VCaP (cell line): Measurements from ENCODE around the gene SH3PXD2A.
A peak's percentile ranks its signal among the peaks of the same experiment; 100 is the strongest.
"Not testable (repeated sequence)": the region's sequence is repeated elsewhere in the genome, so short reads cannot be mapped to it uniquely, and the experiment has no call there.

Experiments
- H3K27ac ChIP-seq: fragments of 450-650 bp; 2 replicates; pipeline ENCODE4 v1.5.1; 2017
- TF ChIP-seq, protein P1 (sequence below): fragments of 450-650 bp; conservative IDR thresholded peaks from 2 replicates; pipeline ENCODE4 v1.5.1; 2017; ENCODE audit warnings: mild to moderate bottlenecking, moderate library complexity

SH3PXD2A gene

DNA sequence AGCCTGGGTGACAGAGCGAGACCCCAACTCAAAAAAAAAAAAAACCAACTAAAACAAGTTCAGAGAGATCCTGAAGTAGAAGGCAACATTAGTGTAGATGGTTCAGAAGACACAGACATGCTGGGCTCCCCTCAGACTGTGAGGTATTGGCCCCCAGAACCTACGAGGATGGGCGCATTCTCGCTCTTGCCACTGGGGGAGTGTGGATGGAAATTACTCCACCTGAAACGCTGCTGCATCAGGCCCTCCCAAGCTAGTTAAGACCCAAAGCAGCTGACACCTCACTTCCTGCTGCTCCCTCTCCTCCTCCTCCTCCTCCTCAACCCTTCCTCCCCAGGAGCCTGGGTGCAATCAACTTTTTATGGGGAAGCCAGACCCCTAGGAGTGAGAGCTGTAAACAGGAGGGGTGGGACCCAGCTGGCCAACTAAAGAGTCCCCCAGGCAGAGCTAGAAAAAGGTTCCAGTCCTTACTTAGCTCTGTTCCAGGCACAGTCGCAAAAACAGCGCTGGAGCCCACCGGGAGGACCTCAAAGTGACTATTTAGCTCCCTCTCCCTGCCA lies 7.4 kb downstream of the SH3PXD2A start:
- no peak overlapping the region for H3K27ac ChIP-seq
- TF ChIP-seq, protein P1, sequence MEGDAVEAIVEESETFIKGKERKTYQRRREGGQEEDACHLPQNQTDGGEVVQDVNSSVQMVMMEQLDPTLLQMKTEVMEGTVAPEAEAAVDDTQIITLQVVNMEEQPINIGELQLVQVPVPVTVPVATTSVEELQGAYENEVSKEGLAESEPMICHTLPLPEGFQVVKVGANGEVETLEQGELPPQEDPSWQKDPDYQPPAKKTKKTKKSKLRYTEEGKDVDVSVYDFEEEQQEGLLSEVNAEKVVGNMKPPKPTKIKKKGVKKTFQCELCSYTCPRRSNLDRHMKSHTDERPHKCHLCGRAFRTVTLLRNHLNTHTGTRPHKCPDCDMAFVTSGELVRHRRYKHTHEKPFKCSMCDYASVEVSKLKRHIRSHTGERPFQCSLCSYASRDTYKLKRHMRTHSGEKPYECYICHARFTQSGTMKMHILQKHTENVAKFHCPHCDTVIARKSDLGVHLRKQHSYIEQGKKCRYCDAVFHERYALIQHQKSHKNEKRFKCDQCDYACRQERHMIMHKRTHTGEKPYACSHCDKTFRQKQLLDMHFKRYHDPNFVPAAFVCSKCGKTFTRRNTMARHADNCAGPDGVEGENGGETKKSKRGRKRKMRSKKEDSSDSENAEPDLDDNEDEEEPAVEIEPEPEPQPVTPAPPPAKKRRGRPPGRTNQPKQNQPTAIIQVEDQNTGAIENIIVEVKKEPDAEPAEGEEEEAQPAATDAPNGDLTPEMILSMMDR = peak; percentile 21; the same call in 1 of the 2 replicates

DNA sequence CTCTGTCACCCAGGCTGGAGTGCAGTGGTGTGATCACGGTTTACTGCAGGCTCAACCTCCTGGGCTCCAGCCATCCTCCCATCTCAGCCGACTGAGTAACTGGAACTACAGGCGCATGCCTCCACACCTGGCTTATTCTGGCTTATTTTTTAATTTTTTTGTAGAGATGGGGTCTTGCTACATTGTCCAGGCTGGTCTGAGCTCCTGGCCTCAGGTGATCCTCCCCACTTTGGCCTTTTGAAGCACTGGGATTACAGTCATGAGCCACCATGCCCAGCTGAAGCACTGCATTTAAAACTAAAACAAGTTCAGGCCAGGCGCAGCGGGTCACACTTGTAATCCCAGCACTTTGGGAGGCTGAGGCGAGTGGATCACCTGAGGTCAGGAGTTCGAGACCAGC lies 8.0 kb downstream of the SH3PXD2A start:
- TF ChIP-seq, protein P1 = no peak
- H3K27ac ChIP-seq = no peak overlapping the region

DNA sequence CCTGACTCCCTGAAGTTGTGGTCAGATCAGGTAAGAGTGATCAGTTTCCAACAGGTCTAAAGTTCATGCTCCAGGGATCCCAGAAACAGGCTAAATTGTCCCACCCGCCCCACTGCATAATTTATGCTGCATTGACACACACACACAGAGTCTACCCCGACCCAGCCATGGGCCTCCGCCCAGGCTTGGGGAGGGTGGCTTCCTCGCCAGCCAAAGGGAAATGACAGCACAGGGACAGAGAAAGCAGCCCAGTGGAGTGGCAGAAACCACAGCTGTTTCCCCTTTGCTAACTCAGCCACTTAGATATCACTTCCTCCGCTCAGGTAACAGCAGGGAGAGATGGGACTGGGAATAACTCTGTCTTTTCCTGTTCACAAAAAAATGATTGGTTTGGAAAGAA lies 9.4 kb downstream of the SH3PXD2A start:
- TF ChIP-seq, protein P1 = no peak
- H3K27ac ChIP-seq = no peak overlapping the region

DNA sequence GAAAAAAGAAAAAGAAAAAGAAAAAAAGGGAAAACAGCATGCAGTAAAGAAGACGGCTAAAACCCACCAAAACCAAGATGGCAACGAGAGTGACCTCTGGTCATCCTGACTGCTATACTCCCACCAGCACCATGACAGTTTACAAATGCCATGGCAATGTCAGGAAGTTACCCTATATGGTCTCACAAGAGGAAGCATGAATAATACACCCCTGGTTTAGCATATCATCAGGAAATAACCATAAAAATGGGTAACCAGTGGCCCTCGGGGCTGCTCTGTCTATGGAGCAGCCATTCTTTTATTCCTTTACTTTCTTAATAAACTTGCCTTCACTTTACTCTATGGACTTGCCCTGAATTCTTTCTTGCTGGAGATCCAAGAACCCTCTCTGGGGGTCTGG lies 10.0 kb downstream of the SH3PXD2A start:
- not testable (repeated sequence) for H3K27ac ChIP-seq

DNA sequence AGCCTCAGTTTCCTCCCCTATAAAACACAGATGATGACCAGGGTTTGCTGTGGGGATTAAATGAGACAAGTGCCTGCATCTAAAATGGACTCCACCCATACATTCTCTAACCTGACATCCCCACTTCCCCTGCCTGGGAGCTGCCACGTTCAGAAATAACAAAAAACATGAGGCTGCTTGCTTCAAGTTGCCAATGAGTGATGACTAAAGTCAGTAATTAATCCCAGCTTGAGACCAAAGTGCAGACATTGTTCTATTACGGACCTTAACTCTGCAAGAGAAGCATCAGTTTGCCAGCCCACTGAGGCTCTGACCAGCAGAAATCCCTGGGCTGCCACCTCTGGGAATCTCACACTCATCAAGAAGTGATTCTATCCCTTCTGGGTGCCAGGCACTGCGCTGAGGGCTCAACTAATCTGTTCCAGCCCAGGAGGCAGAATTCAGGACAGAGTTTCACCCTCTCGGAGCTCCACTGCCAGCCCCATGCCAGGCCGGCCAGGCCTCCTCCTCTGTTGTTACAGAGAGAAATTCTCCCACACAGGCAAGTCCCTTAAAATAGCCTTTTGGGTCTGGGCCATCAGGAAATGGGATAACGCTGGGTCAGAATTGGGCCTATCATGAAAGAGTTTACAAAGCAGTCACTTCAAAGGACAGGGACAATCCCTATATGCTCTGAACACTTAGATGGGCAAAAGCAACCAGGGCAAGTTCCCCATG lies 11.4 kb downstream of the SH3PXD2A start:
- TF ChIP-seq, protein P1 = no peak
- H3K27ac ChIP-seq = no peak overlapping the region

DNA sequence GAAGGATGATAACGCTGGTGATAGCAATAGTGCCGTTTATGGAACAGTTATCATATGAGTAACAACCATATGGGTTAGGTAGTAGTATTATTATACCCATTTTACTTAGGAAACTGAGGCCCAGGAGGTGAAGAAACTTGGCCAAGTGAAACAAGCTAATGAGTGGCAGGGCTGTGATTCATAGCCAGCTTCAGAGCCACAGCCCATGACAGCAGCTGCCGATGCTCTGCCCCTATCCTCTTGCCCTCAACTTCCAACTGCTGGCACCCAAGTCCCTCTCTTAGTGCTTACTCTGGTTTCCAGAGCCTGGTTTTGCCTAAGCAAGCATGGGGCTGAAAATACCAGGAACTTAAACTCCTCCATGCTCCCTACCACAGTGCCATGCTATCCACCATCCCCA lies 12.3 kb downstream of the SH3PXD2A start:
- H3K27ac ChIP-seq = no peak overlapping the region; the same call in 1 of the 2 replicates
- TF ChIP-seq, protein P1 = no peak

DNA sequence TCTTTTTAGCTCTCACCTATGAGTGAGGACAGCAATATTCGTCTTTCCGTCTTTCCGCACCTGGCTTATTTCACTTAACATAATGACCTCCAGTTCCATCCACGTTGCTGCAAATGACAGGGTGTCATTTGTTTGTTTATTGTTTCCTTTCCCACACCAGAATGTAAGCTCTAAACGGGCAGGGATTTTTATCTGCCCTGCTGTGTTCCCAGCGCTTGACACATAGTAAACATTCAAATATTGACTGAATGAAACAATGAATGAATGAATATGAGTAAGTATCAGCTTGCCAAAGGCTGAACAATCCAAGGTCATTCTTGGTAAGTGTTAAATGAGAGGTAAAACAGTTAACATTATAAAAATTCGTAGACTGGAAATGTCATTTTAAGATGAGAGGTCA lies 12.8 kb downstream of the SH3PXD2A start:
- no peak overlapping the region; the same call in 1 of the 2 replicates for H3K27ac ChIP-seq
- TF ChIP-seq, protein P1 = no peak

DNA sequence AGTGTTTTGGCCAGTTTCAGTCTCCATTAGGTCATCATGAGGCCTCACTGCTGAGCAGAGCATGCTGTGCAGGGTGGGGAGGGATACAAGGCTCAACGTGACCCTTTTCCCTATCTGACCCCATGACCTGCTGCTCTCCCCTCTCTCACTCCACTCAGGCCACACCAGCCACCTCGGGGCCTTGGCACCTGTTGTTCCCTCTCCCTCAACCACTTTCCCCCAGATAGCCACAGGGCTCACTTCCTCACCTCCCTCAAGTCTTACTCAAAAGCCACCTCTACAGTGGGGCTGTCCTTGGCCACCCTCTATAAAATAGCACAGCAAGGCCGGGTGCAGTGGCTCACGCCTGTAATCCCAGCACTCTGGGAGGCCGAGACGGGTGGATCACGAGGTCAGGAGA lies 13.9 kb downstream of the SH3PXD2A start:
- TF ChIP-seq, protein P1 = no peak
- H3K27ac ChIP-seq = no peak overlapping the region
